GM12801 (cell line): ENCODE measurements around the gene IL17A.

ENCODE experiments used
- CTCF ChIP-seq: IDR thresholded peaks from one replicate; pipeline ENCODE4 v1.5.1; 2011; ENCODE audit warnings: control low read depth; ENCODE audit not compliant: insufficient read length; ENCODE audit errors: extremely low read depth

Gene IL17A

GRCh38 chr6:52186075-52186474 lies at the start of gene IL17A:
TSS of gene IL17A (plus strand) at chr6:52186375. CDS start at chr6:52186432, 57 bp downstream.
- no peak for TF ChIP-seq CTCF

GRCh38 chr6:52136934-52137467 lies 49.2 kb upstream of the IL17A start:
- no peak for TF ChIP-seq CTCF

GRCh38 chr6:52138284-52138683 lies 47.9 kb upstream of the IL17A start:
- no peak for TF ChIP-seq CTCF

GRCh38 chr6:52139985-52140680 lies 46.0 kb upstream of the IL17A start:
- no peak for TF ChIP-seq CTCF

GRCh38 chr6:52141596-52141995 lies 44.6 kb upstream of the IL17A start:
- no peak for TF ChIP-seq CTCF

- TF ChIP-seq CTCF = no peak
These were observed 43.6 kb upstream of the IL17A start for GRCh38 chr6:52142556-52142955.

- no peak for TF ChIP-seq CTCF
These were observed 42.6 kb upstream of the IL17A start for GRCh38 chr6:52143551-52143950.
